Hepatocyte (in vitro differentiated cells): ENCODE results near the gene RNLS. TPM values are rescaled to one million over a fixed set of nuclear protein-coding genes. Genes with fewer than 3 reads are reported as not detected.

Experiments
- DNase-seq: peaks from one replicate; pipeline ENCODE4 v3.0.0-alpha.2; 2016; ENCODE audit warnings: low spot score
- H2AFZ ChIP-seq: fragments of 200-600 bp; sonication (generic); 2 replicates; pipeline ENCODE4 v1.6.0; 2016; ENCODE audit warnings: antibody characterized with exemption, mild to moderate bottlenecking
- H3K27ac ChIP-seq: fragments of 200-600 bp; sonication (generic); 2 replicates; pipeline ENCODE4 v1.5.1; 2016; ENCODE audit warnings: mild to moderate bottlenecking
- H3K27me3 ChIP-seq: fragments of 200-600 bp; sonication (generic); 2 replicates; pipeline ENCODE4 v1.6.1; 2016
- H3K36me3 ChIP-seq: fragments of 200-600 bp; sonication (generic); replicated peaks from 2 replicates; pipeline ENCODE4 v1.5.1; 2016; ENCODE audit warnings: low read depth; ENCODE audit not compliant: insufficient read depth
- H3K4me1 ChIP-seq: fragments of 200-600 bp; sonication (generic); 2 replicates; pipeline ENCODE4 v1.5.1; 2016; ENCODE audit warnings: mild to moderate bottlenecking, moderate library complexity; ENCODE audit not compliant: insufficient read depth
- H3K4me2 ChIP-seq: fragments of 200-600 bp; sonication (generic); 2 replicates; pipeline ENCODE4 v1.6.0; 2016
- H3K4me3 ChIP-seq: fragments of 200-600 bp; sonication (generic); 2 replicates; pipeline ENCODE4 v1.5.1; 2016; ENCODE audit warnings: mild to moderate bottlenecking
- H3K79me2 ChIP-seq: fragments of 200-600 bp; sonication (generic); 2 replicates; pipeline ENCODE4 v1.6.0; 2017; ENCODE audit warnings: mild to moderate bottlenecking
- H3K9me2 ChIP-seq: fragments of 200-600 bp; sonication (generic); replicated peaks from 2 replicates; pipeline ENCODE4 v1.6.0; 2017; ENCODE audit warnings: mild to moderate bottlenecking; ENCODE audit not compliant: insufficient read depth
- H3K9me3 ChIP-seq: fragments of 200-600 bp; sonication (generic); 2 replicates; pipeline ENCODE4 v1.5.1; 2016; ENCODE audit warnings: low read depth, mild to moderate bottlenecking
- H4K20me1 ChIP-seq: fragments of 200-600 bp; sonication (generic); 2 replicates; pipeline ENCODE4 v1.6.0; 2016; ENCODE audit warnings: mild to moderate bottlenecking; ENCODE audit not compliant: insufficient read depth, poor library complexity, severe bottlenecking
- CTCF ChIP-seq: fragments of 200-600 bp; sonication (generic); IDR thresholded peaks from 2 replicates; pipeline ENCODE4 v1.5.1; 2016; ENCODE audit warnings: antibody characterized with exemption, mild to moderate bottlenecking; ENCODE audit not compliant: poor library complexity
- EZH2 ChIP-seq: fragments of 200-600 bp; sonication (generic); IDR thresholded peaks from 2 replicates; pipeline ENCODE4 v1.6.1; 2016; ENCODE audit warnings: antibody characterized with exemption, mild to moderate bottlenecking, borderline replicate concordance
- EZH2phosphoT487 ChIP-seq: fragments of 200-600 bp; sonication (generic); IDR thresholded peaks from one replicate; pipeline ENCODE4 v1.6.1; 2018; ENCODE audit warnings: antibody characterized with exemption, mild to moderate bottlenecking, low read depth, moderate library complexity; ENCODE audit not compliant: unreplicated experiment, severe bottlenecking
- WGBS: methylation state at CpG from one replicate; pipeline ENCODE4 v1.1.6; 2016; ENCODE audit warnings: low lambda C conversion rate; ENCODE audit errors: missing lambda C conversion rate; 5-methylcytosine and 5-hydroxymethylcytosine counted together
- polyA plus RNA-seq: library from polyadenylated mRNA; unstranded; fragments of >200 nt; fragmentation: Nextera tagmentation; extraction: Ambion mirVana; gene quantifications from 2 replicates; pipeline ENCODE4 v1.2.1, GENCODE V29; 2016
- total RNA-seq: library from RNA; depleted of rRNA; stranded (reverse); fragments of >200 nt; gene quantifications from 2 replicates; pipeline ENCODE4 v1.2.3, GENCODE V29; 2014

RNLS gene
- total and polyA plus RNA-seq, 2 experiments from 2014 or later, result 12.8 to 14.9 TPM

- H2AFZ ChIP-seq, result no peak overlapping the region
- no peak overlapping the region for H3K4me3 ChIP-seq
- no peaks in the 10 kb centered on the region for H3K79me2 ChIP-seq
- H4K20me1 ChIP-seq, result no peaks in the 10 kb centered on the region
- no peak for TF ChIP-seq CTCF
- TF ChIP-seq EZH2, result no peak
- no peak for TF ChIP-seq EZH2phosphoT487
- no peaks in the 10 kb centered on the region for H3K9me3 ChIP-seq
- H3K36me3 ChIP-seq, result no peaks in the 10 kb centered on the region
- WGBS, result 71% methylated on average over 3 of the region's 3 CpGs
- no peaks in the 10 kb centered on the region for H3K4me1 ChIP-seq
- no peak overlapping the region for H3K27ac ChIP-seq
- H3K9me2 ChIP-seq, result no peaks in the 10 kb centered on the region
- no peaks in the 10 kb centered on the region for H3K27me3 ChIP-seq
- DNase-seq, result no peak
- no peak overlapping the region for H3K4me2 ChIP-seq
Observed at GRCh38 chr10:88417387-88418030, 165.6 kb downstream of the RNLS start.

GRCh38 chr10:88416801-88417200 is 166.3 kb downstream of the RNLS start:
- H4K20me1 ChIP-seq, result no peaks in the 10 kb centered on the region

GRCh38 chr10:88415533-88416130 is 167.5 kb downstream of the RNLS start:
- Histone ChIP-seq H2AFZ (no peak overlapping the region), H3K4me2 (no peak overlapping the region), H3K27ac (no peak overlapping the region), H3K36me3 (no peaks in the 10 kb centered on the region), H3K4me3 (no peak overlapping the region), H3K9me2 (no peaks in the 10 kb centered on the region), H3K4me1 (no peaks in the 10 kb centered on the region), H3K79me2 (no peaks in the 10 kb centered on the region), H4K20me1 (no peaks in the 10 kb centered on the region), H3K9me3 (no peaks in the 10 kb centered on the region), H3K27me3 (no peaks in the 10 kb centered on the region)
- TF ChIP-seq CTCF, result no peak
- TF ChIP-seq EZH2phosphoT487, result no peak
- no peak for TF ChIP-seq EZH2
- no peak for DNase-seq
- WGBS, result 97% methylated on average over 1 of the region's 1 CpG

More at GRCh38 chr10:88416801-88417200, 166.3 kb downstream of the RNLS start:
- no peaks in the 10 kb centered on the region for H3K9me2 ChIP-seq
- TF ChIP-seq EZH2phosphoT487 (no peak), EZH2 (no peak), CTCF (no peak)
- no peak overlapping the region for H2AFZ ChIP-seq
- H3K36me3 ChIP-seq, result no peaks in the 10 kb centered on the region
- no peaks in the 10 kb centered on the region for H3K9me3 ChIP-seq
- WGBS, result 88% methylated on average over 1 of the region's 1 CpG
- no peaks in the 10 kb centered on the region for H3K79me2 ChIP-seq
- no peak overlapping the region for H3K4me2 ChIP-seq
- H3K4me3 ChIP-seq, result no peak overlapping the region
- H3K4me1 ChIP-seq, result no peaks in the 10 kb centered on the region
- DNase-seq, result no peak
- H3K27ac ChIP-seq, result no peak overlapping the region
- no peaks in the 10 kb centered on the region for H3K27me3 ChIP-seq
